NCI-H2107 (cell line): ENCODE results near the gene TRAPPC8.
"Not testable (repeated sequence)": the region's sequence is repeated elsewhere in the genome, so short reads cannot be mapped to it uniquely, and the experiment has no call there.

Source experiments
- DNase-seq: peaks from one replicate; lab custom pipeline; 2025; lab: John Stamatoyannopoulos, UW

The TRAPPC8 gene

DNA sequence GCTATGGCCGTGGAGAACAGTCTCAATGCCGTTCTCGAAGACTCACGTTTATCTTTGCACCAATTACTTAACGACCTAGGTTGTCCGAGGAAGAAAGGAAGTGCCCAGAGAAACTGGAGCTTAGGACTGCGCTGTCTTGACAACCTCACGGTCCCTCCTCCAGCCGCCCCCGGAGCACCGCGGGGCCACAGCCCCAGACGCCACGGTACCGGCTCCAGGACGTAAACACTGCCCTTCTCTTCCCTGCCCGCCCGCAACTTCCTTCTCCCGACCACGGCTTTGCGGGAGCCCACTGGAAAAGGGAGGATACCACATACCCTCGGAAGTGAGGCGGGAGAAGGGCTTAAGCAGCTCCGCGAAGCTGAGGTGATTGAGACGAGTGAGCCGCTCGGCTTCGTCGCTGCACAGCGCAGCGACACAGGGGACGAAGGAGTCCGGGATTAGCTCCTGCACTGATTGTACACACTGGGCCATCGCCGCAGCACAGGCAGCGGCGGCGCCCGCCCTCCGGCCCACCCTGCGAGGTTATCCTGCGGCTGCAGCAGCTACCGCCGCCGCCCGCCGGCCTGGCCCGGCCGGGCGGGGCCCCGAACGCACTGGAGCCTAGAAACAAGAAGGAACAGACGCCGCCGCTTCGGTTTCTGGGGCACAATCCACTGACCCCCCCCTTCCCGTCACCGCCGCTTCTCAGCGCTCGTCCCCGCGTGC, 483 bp downstream of the TRAPPC8 start:
- no peak for DNase-seq

DNA sequence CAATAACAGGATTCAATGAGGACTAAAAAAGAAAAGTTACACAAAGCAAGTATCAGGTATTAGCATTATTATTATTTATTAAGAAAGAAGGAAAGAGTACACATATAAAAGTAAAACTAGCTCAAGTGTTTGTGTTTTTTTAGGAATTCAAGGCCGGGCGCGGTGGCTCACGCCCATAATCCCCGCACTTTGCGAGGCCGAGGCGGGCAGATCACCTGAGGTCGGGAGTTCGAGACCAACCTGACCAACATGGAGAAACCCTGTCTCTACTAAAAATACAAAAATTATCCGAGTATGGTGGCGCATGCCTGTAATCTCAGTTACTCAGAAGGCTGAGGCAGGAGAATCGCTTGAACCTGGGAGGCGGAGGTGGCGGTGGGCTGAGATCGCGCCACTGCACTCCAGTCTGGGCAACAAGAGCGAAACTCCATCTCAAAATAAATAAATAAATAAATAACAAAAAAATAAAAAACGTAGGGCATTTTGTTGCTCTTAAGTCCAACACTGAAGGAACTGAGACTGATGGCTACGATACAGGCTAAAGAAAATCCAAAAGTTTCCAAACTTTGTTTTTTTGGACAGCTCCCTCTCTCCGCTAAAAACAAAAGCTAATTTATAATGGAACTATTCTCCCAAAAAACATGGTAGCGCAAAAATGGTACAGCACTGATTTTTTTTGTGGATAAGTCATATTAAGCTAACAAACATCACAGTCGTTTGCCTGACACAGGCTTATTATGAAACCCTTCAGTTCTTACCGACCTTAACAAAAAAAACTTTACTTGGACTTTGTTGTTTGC, 1.7 kb downstream of the TRAPPC8 start:
- no peak for DNase-seq

DNA sequence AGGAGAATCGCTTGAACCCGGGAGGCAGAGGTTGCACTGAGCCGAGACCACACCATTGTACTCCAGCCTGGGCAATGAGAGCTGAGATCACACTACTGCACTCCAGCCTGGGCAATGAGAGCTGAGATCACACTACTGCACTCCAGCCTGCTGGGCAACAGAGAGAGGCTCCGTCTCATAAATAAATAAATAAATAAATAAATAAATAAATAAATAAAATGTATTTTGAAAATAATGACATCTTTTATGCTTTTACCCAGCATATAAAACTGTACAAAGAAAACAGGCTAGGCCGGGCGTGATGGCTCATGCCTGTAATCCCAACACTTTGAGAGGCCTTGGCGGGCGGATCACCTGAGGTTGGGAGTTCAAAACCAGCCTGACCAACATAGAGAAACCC, 8.2 kb downstream of the TRAPPC8 start:
- DNase-seq, result not testable (repeated sequence)

DNA sequence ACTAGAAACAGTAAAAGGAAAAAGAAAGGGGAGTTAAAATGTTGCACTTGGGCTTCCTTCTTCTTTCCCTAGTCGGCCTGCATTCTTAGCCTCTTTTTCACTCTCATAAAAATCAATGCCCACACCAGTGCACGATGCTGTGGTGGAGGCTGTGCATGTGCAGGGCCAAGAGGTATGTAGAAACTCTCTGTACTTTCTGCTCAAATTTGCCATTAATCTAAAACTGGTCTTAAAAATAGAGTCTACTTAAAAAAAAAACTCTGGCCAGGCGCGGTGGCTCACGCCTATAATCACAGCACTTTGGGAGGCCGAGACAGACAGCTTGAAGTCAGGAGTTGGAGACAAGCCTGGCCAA, 11.1 kb downstream of the TRAPPC8 start:
- no peak for DNase-seq

DNA sequence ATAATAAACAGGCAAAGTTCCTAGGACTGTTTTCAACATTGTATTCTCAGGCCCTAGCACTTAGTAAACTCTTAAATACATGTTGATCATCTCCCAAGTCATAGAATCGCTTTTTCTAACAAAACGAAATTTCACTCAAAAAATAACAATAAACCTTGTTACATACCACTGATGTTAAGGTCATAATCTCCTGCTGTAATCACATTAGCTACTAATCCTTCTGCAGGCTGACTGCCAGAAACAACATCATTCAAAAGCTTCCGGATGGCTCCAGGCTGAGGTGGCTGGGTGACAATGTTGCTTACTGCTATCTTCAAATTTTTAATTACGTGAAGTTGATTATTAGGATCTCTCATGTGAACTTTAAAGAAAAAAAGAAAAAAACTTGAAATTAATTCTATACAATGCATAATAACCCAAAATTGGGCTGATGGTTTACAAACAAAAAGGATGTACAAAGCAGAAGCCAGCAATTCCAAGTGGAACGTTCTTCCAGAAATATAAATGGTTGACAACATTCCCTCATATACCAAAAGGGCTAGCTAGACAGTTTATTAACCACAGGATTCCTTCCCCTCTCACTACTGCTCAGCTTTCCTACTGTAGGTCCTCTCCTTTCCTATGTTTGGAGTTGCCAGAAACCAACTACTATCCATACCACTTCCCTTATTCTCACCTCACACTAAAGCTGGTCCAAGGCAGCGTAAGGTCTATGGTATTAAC, 11.6 kb downstream of the TRAPPC8 start:
- DNase-seq, result no peak

DNA sequence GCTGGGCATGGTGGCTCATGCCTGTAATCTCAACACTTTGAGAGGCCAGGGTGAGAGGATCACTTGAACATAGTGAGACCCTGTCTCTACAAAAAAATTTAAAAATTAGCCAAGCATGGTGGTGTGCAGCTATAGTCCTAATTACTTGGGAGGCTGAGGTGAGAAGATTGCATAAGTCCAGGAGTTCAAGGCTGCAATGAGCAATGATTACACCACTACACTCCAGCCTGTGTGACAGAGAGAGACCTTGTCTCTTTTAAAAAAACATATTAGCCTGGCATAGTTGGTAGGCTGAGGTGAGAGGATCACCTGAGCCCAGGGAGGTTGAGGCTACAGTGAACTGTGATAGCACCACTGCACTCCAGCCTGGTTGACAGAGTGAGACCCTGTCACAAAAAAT, 13.7 kb downstream of the TRAPPC8 start:
- no peak for DNase-seq

DNA sequence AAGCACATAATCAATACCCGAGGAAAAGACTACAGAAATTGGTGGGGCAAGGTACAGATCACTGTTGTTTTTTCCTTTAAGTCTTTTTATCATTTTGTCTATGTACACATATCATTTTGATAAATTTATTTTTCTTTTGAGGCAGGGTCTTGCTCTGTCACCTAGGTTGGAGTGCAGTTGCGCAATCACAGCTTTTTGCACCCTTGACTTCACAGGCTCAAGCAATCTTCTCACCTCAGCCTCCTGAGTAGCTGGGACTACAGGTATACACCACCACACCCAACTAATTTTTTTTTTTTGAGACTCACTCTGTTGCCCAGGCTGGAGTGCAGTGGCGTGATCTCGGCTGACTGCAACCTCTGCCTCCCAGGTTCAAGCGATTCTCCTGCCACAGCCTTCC, 15.9 kb downstream of the TRAPPC8 start:
- DNase-seq, result not testable (repeated sequence)

DNA sequence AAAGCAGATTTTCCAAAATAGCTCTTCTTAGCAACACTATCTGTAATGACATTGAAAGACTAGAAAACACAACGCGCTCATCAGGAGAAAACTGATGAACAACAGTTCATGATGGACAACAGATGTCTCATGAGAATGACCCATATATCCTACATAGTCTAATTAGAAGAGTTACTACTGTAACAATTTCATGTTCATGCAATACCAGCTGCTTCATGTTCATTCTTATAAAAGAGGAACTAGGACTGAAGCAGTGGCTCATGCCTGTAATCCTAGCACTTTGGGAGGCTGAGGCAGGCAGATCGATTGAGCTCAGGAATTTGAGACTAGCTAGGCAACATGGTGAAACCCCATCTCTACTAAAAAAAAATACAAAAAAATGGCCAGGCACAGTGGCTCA, 22.7 kb downstream of the TRAPPC8 start:
- DNase-seq, result no peak

DNA sequence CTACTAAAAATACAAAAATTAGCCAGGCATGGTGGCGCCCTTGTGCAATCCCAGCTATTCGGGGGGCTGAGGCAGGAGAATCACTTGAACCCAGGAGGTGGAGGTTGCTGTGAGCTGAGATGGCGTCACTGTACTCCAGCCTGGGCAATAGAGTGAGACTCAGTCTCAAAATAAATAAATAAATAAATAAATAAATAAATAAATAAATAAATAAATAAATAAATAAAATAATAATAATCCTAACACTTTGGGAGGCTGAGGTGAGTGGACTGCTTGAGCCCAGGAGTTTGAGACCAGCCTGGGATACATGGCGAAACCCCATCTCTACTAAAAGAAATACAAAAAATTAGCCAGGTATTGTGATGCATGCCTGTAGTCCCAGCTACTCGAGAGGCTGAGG, 23.6 kb downstream of the TRAPPC8 start:
- not testable (repeated sequence) for DNase-seq

DNA sequence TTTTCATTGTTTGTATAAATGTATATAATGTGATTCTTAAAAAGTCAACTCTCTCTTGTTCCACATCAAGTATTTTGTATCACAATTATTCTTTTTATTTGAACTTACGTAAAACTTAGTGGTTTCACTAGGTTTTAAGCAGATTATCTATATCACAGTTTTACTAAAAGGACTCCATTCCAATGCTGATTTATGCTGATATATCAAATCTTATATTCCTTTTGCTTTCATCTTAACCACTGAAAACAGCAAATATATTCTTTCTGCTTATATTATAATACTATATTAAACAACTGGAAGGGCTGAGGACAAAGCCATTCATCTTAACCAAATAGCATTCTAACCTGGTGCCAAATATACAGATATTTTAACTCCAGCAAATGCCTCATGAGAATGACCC, 24.2 kb downstream of the TRAPPC8 start:
- DNase-seq, result no peak

DNA sequence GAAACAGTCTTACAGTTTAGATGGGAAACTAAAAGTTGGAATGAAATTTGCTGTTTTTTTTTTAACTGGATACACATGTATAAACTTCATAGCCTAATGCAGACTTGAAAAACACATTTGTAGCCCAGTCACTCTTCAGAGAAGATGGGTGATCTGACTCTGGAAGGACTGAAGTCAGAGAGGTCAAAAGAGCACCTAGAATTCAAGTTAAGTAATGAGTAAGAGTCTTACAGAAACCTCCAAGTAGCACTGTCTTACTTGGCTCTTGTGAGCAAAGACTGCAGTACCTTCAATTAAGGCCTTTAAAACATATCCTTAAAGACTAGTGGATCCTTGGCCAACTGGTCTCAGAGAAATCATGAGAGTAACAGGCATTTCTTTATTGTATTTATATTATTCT, 41.9 kb downstream of the TRAPPC8 start:
- DNase-seq, result no peak

DNA sequence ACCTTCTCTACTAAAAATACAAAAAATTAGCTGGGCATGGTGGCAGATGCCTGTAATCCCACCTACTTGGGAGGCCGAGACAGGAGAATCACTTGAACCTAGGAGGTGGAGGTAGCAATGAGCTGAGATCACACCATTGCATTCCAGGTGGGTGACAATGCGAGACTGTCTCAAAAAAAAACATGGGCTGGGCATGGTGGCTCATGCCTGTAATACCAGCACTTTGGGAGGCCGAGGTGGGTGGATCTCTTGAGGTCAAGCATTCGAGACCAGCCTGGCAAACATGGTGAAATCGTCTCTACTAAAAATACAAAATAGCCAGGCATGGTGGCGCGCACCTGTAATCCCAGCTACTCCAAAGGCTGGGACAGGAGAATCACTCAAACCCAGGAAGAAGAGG, 43.2 kb downstream of the TRAPPC8 start:
- DNase-seq, result not testable (repeated sequence)

DNA sequence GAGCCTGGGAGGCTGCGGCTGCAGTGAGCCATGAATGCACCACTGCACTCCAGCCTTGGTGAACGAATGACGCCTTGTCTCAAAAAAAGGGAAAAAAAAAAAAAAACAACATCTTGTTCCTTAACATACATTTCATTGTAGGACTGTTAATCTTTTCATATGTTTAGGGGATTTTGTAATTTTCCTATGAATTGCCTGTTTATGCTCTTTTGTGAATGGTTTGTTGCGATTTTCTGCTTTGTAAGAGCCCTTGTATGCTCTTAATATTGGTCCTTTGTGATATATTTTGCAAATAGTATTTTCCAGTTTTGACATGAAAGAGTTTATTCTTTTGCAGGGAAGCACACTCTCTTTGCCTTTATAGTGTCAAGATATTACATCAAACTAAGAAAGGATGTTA, 50.0 kb downstream of the TRAPPC8 start:
- no peak for DNase-seq

DNA sequence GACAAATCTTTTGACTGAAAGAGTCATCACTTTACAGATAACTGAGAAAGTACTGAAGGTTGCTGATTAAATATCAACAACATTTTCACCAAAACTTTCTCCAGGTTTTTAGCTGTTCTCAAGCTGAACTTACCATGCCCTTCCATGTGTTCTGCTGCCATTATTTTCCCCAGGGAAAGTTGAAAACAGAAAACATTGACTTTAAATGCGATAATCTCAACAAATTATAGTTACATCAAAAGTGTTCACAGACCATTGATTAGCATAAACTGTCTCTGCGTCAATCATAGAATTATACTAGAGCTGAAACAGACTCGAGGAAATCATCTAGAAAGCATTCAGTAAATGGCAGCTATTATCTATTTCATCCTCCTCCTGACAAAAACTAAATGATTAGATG, 51.4 kb downstream of the TRAPPC8 start:
- no peak for DNase-seq

DNA sequence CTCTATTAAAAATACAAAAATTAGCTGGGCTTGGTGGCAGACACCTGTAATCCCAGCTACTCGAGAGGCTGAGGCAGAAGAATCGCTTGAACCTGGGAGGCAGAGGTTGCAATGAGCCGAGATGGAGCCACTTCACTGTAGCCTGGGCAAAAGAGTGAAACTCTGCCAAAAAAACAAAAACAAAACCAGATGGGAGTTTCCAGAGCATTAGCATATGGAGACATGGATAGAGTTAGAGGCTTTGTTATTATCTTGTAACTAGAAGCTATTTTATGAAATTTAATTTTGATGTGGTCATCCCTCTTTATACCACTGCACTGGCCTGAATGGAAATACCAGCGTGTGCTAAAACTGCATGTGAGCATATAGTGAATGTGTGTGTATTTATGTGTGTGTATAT, 58.9 kb downstream of the TRAPPC8 start:
- DNase-seq, result no peak

DNA sequence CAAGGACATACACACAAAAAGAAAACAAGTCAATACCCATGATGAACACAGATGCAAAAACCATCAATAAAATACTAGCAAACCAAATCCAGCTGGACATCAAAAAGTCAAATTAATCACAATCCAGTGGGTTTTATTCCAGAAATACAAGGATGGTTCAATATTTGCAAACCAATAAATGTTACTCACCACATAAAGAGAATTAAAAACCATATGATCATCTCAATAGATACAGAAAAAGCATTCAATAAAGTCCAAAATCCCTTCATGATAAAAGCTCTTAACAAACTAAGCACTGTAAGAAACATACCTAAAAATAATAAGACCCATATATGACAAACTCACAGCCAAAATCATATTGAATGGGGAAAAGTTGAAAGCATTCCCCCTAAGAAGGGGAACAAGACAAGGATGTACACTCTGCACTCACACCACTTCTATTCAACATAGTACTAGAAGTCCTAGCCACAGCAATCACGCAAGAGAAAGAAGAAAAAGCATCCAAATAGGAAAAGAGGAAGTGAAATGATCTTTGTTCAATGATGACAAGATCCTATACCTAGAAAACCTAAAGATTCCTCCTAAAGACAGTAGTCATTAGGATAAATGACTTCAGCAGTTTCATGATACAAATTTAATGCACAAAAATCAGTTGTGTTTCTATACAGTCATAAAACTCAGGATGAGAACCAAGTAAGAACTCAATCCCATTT, 62.6 kb downstream of the TRAPPC8 start:
- DNase-seq, result no peak

DNA sequence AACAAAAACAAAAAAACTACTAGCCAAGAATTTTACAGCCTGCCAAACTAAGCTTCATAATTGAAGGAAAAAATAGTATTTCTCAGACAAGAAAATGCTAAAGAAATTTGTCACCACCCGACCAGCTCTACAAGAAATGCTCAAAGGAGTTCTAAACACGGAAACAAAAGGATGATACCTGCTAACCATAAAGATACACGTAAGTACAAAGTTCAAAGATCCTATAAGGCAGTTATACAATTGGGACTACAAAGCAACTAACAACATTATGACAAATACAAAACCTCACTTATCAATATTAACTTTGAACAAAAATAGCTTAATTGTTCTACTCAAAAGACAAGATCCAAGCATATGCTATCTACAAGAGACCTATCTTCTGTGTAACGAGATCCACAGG, 64.6 kb downstream of the TRAPPC8 start:
- no peak for DNase-seq

DNA sequence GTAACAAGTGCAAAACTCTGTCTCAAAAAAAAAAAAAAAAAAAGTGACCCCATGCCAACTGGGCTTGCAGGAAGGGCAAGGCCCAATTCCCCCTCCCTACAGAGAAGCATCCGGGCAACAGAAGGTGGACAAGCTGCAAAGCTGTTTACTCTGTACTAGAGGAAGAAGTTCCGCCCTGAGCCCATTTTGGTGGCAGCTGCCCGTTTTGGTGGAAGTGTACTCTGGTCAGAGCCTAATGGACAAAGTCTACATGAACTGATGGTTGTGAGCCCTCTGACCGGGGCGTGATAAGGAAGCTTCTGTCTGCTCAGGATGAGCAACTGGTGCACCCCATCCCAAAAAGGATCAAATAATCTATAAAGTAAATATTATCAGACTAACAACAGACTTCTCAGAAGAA, 65.0 kb downstream of the TRAPPC8 start:
- no peak for DNase-seq

DNA sequence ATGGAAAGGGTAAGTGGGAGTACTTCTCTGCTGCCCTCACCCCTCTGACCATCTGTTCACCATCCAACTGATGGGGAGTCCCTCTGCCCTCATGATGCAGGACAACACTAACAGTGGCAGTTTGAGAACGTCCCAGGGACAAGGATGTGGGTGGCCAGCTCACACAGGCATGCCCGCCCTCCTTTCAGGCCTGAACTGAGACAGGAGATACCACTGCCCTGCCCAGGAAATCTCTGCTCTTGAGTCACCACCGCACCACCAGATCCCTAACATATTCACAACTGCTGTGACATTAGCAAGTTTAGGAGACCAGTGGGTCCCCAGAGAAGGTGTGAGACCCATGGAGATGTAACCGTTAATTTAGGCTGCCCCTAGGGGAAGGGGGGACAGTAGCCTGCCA, 66.2 kb downstream of the TRAPPC8 start:
- DNase-seq, result no peak

DNA sequence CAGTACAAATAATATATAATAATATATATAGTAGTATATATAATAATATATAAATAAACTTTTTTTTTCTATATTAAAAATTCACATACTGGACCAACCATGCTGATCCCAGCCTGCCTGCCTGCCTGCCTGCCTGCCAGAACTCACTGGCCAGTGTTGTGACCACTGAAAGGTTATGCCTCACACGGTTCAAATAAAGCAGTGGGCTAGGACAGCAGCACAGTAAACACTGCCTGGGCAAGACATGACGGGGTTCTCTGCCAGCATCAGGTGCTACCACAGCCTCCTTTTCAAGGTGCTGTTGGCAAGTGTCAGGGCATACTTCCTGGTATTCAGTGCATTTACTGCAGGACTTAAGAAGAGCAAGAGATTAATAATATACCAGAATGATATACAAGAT, 67.6 kb downstream of the TRAPPC8 start:
- no peak for DNase-seq

DNA sequence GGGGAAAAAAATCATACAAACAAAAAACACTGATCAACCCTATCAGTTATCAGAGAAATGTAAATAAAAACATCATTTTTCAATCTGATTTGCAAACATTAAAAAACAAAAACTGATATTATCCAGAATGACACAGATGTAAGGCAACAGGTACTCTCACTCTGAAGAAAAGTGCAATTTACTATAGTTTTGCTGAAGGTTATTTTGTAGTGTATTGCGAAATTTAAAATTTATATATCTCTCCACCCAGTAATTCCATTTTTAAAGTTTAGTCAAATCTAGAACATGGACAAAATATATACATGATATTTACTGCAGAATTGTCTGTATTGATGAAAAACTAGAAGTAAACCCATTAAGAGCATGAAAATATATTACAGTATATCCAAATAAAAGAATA, 79.8 kb downstream of the TRAPPC8 start:
- no peak for DNase-seq

DNA sequence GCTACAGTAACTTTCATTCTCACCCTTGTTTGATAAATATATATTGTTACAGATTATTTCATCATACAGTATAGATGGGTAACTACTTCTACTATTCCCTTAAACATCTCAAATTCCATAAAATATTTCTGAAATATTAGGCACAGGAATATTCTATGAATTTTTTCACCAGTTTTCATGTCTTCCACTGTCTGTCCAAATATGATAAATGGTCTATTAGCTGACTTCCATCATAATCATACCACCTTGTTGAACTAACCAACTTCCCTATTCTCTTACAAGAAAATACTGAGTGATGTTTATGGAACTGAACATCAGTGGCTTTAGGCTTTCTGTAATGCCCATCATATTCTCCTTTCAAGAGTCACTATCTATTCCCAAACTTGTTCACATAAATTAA, 82.4 kb downstream of the TRAPPC8 start:
- no peak for DNase-seq
